LNCaP clone FGC (cell line): ENCODE data around the gene FAM186B.

Experiments
- DNase-seq: peaks from one replicate; pipeline ENCODE4 v3.0.0-alpha.2; 2011; ENCODE audit warnings: low read depth
- H3K4me3 ChIP-seq: 2 replicates; pipeline ENCODE4 v1.5.1; 2011; ENCODE audit warnings: mild to moderate bottlenecking, low read depth, low read length, control low read depth
- TF ChIP-seq, protein P1 (sequence below): IDR thresholded peaks from 2 replicates; pipeline ENCODE4 v1.5.1; 2012; ENCODE audit warnings: mild to moderate bottlenecking; ENCODE audit not compliant: control insufficient read depth, insufficient read depth; ENCODE audit errors: extremely low read depth

Gene FAM186B

DNA sequence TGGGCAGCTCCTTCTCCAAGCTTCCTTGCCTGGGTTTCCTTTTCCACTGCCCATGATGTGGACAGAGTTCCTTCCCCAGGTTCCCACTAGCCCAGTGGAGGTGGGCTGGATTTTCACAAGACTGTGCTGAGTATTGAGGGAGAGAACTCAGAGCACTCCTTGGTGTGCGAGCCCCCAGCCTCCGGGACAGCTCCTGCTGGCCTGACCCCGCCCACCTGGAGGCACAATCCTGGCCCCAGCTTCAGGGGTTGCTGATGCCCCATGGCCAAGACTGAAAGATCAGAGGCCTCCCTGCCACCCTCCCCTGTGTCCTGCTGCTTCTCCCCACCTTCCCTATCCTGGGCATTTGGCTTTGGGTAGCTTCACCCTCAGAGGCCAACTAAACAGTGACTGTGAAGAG is 59.0 kb downstream of the FAM186B start:
- H3K4me3 ChIP-seq = no peak overlapping the region
- no peak for DNase-seq
- TF ChIP-seq, protein P1, sequence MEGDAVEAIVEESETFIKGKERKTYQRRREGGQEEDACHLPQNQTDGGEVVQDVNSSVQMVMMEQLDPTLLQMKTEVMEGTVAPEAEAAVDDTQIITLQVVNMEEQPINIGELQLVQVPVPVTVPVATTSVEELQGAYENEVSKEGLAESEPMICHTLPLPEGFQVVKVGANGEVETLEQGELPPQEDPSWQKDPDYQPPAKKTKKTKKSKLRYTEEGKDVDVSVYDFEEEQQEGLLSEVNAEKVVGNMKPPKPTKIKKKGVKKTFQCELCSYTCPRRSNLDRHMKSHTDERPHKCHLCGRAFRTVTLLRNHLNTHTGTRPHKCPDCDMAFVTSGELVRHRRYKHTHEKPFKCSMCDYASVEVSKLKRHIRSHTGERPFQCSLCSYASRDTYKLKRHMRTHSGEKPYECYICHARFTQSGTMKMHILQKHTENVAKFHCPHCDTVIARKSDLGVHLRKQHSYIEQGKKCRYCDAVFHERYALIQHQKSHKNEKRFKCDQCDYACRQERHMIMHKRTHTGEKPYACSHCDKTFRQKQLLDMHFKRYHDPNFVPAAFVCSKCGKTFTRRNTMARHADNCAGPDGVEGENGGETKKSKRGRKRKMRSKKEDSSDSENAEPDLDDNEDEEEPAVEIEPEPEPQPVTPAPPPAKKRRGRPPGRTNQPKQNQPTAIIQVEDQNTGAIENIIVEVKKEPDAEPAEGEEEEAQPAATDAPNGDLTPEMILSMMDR = no peak

- H3K4me3 ChIP-seq = no peak overlapping the region
- TF ChIP-seq, protein P1 = no peak
- DNase-seq = no peak
Measured at GRCh38 chr12:49545815-49546214, 59.6 kb downstream of the FAM186B start.

- H3K4me3 ChIP-seq = no peak overlapping the region
- TF ChIP-seq, protein P1 = no peak
- DNase-seq = no peak
Measured at GRCh38 chr12:49543914-49544815, 61.3 kb downstream of the FAM186B start.

- TF ChIP-seq, protein P1 = no peak
- H3K4me3 ChIP-seq = no peak overlapping the region
- no peak for DNase-seq
Measured at GRCh38 chr12:49543221-49543913, 62.1 kb downstream of the FAM186B start.

- DNase-seq = no peak
- H3K4me3 ChIP-seq = no peak overlapping the region
- TF ChIP-seq, protein P1 = no peak
Measured at GRCh38 chr12:49542592-49543160, 62.8 kb downstream of the FAM186B start.

DNA sequence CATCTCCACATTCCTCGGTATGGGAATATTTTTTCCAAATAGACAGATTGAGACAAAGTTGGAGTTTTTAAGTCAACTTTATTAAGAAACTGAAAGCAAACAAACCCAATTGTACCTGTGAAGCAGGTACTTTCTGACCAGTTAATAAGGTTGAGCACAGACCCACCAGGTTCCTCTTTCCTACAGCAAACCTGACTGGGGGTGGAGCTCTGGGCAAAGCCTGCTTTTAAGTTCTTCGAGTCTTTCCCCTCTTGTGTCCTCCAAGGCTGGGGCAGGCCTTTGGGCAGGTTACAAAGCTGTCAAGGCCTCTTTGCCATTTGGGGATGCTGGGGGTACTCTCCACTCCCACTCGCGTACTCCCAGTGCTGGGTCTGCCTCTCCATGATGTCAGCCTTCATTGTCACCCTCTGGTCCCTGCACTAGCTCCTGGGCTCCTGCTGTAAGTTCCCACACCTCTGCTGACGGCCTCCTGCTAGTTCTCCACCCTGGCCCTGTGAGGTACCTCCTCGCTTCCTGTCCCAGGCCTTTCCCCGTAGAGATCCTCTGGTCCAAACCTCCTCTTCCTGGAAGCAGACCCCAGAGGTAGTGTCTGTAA is 63.4 kb downstream of the FAM186B start:
- TF ChIP-seq, protein P1 = no peak
- no peak for DNase-seq
- H3K4me3 ChIP-seq = no peak overlapping the region
